ACC112 (cell line): ENCODE data around the gene CHKA.

Source experiments
- H2AFZ ChIP-seq: fragments of 200-600 bp; sonication (generic); one replicate; pipeline ENCODE4 v1.6.0; 2017; ENCODE audit warnings: antibody characterized with exemption, low read length; ENCODE audit not compliant: unreplicated experiment
- H3K27ac ChIP-seq: fragments of 200-600 bp; sonication (generic); 2 replicates; pipeline ENCODE4 v1.5.1; 2014; ENCODE audit warnings: low read depth, mild to moderate bottlenecking, antibody characterized with exemption, low read length, moderate library complexity
- H3K27me3 ChIP-seq: fragments of 200-600 bp; sonication (generic); 2 replicates; pipeline ENCODE4 v1.6.1; 2014; ENCODE audit warnings: mild to moderate bottlenecking, antibody characterized with exemption, low read length, moderate library complexity, mixed read lengths; ENCODE audit not compliant: insufficient read depth
- H3K36me3 ChIP-seq: fragments of 200-600 bp; sonication (generic); 2 replicates; pipeline ENCODE4 v1.6.1; 2016; ENCODE audit warnings: mild to moderate bottlenecking, antibody characterized with exemption, low read length, moderate library complexity, mixed read lengths; ENCODE audit not compliant: insufficient read depth
- H3K4me1 ChIP-seq: fragments of 200-600 bp; sonication (generic); one replicate; pipeline ENCODE4 v1.6.1; 2016; ENCODE audit warnings: low read length, mixed read lengths; ENCODE audit not compliant: insufficient read depth, unreplicated experiment, control insufficient read depth
- H3K4me3 ChIP-seq: fragments of 200-600 bp; sonication (generic); 2 replicates; pipeline ENCODE4 v1.5.1; 2014; ENCODE audit warnings: mild to moderate bottlenecking, low read depth, low read length
- H3K79me2 ChIP-seq: fragments of 200-600 bp; sonication (generic); one replicate; pipeline ENCODE4 v1.6.0; 2016; ENCODE audit warnings: low read length; ENCODE audit not compliant: control insufficient read depth, unreplicated experiment, insufficient read depth

Gene CHKA

DNA sequence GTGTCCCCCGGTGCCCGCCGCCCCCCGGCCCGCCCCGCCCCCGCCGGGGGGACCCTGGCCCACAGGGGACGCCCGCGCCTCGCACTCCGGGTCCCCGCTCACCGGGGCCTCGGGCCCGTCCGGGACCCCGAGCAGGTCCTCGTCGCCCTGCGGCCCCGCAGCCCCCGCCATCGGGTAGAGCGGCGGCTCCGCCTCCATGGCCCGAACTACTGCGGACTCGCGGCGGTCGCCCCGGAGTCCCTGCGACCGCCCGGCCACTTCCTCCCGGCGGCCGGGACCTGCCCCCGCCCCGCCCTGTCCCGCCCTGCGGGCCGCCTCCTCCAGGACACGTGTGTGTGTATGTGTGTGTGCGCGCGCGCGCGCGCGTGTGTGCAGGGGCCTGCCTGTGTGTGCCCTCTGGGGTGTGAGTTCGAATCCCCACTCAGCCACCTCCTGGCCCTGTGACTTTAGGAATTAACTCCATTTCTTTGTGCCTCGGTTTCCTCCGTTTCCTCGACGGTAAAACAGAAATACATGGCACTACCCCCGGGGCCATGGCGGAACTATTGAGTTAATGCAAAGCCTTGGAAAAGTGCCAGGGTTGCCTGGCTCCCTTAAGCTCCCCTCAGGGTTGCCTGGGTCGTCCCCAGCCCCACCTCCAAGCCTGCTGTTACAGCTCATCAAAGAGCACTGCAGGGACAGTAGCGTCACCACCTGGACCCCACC, 117.2 kb downstream of the CHKA start, which contains the start of gene UNC93B1:
UNC93B1 (minus strand) TSS at position 252 of the 705 bp plus-strand sequence; CDS start at position 198, 54 bp downstream.
- H3K36me3 ChIP-seq, result no peaks in the 10 kb centered on the region
- H3K4me3 ChIP-seq, result peak within 1 kb of the TSS; percentile 88
- no peak within 1 kb of the TSS for H3K27ac ChIP-seq
- H2AFZ ChIP-seq, result peak within 1 kb of the TSS; percentile 34
- peaks cover 5% of the 10 kb centered on the region for H3K4me1 ChIP-seq
- H3K27me3 ChIP-seq, result no peaks in the 10 kb centered on the region
- H3K79me2 ChIP-seq, result no peaks in the 10 kb centered on the region

DNA sequence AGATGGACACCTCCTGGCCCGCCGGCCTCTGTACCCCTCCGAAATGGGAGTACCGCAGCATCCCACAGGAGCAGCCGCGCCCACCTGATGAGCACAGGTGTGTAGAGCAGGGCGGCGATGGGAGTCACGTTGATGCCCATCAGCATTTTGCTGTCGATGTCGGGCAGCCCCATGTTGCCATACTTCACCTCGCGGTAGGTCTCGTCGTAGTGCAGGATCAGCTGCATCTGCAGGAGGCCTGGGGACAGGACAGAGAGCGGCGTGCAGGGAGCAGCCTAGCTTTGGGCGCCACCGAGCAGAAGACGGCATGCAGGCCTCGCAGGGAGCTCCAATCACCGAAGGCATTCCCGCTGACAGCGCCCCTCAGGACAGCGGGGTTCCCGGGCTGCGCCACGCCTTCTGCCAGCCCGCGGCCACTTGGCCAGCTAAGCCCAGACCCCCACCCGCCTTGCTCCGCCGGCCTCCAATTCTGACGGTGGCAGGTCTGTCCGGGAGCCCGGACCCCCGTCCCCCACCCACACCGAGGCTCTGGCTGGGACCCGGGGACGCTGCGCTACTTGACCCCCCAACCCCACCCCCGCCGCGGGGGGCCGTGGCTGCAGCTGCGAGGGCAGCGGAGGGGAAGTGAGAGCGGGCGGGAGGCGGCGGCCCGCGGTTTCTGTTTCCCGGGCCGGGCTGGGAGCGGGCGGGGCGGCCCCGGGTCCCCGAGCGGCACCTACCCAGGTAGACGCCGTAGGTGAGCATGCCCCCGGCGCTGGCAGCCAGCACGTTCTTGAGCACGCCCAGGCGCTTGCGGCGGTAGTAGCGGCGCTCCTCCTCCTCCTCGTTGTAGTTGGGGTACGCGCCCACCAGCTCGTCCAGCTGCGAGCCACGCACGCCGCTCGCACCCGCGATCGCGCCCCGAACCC, 118.0 kb downstream of the CHKA start:
- H3K4me1 ChIP-seq, result no peaks in the 10 kb centered on the region
- H3K27ac ChIP-seq, result no peak overlapping the region
- peak overlapping the region; percentile 34 for H2AFZ ChIP-seq
- no peaks in the 10 kb centered on the region for H3K27me3 ChIP-seq
- H3K36me3 ChIP-seq, result no peaks in the 10 kb centered on the region
- H3K4me3 ChIP-seq, result peak overlapping the region; percentile 88
- H3K79me2 ChIP-seq, result no peaks in the 10 kb centered on the region
